ENCODE results near the gene PANX1.

Gene PANX1

DNA sequence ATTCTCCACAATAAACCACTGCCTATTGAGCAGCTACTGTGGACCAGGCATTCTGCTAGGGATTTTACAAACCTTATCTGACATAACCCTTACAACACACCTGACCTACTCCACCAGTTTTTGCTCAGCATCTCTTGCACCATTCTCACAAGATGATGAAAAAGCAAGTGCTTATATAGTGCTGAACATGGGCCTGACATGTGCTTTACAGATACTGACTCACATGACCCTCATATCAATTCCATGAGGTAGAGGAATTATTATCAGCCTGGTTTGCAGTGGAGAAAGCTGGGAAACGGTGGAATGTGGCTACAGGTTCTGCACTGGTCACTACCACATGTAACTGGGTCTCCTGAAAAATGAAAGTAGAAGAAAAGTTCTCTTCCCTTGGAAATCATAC lies 37.5 kb upstream of the PANX1 start:
- Mint-ChIP-seq H3K27ac (no peak overlapping the region), H3K9me3 (no peaks in the 10 kb centered on the region), H3K36me3 (ENCODE audit: low read depth) (no peaks in the 10 kb centered on the region), H3K4me3 (no peak overlapping the region), H3K4me1 (no peaks in the 10 kb centered on the region), H3K27me3 (ENCODE audit: low read depth, poor library complexity) (peaks cover 3% of the 10 kb centered on the region)
- TF ChIP-seq, protein P1, sequence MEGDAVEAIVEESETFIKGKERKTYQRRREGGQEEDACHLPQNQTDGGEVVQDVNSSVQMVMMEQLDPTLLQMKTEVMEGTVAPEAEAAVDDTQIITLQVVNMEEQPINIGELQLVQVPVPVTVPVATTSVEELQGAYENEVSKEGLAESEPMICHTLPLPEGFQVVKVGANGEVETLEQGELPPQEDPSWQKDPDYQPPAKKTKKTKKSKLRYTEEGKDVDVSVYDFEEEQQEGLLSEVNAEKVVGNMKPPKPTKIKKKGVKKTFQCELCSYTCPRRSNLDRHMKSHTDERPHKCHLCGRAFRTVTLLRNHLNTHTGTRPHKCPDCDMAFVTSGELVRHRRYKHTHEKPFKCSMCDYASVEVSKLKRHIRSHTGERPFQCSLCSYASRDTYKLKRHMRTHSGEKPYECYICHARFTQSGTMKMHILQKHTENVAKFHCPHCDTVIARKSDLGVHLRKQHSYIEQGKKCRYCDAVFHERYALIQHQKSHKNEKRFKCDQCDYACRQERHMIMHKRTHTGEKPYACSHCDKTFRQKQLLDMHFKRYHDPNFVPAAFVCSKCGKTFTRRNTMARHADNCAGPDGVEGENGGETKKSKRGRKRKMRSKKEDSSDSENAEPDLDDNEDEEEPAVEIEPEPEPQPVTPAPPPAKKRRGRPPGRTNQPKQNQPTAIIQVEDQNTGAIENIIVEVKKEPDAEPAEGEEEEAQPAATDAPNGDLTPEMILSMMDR (IDR thresholded peaks at IDR 0.05), result no peak
- no peak for DNase-seq

DNA sequence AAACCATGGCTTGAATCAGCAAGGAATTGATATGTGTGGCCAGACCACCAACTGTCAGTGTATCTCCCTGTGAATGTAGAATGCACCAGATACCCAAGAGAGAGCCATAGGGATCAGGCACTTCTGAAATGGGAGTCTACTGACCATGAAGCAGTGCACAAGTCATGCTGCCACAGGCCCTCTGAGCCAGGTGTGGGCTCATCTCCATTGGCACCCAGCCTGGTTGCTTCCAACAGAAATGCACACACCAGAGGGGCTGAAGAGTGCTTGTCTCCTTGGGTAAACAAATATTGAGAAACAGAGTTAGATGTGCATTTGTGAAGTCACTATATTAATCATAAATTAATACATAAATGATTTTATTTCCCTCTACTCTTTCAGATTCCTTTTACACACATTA lies 28.4 kb upstream of the PANX1 start:
- no peak for DNase-seq
- TF ChIP-seq, protein P1 (IDR thresholded peaks at IDR 0.05), result no peak
- H3K36me3 Mint-ChIP-seq (ENCODE audit: low read depth), result no peaks in the 10 kb centered on the region
- H3K27me3 Mint-ChIP-seq (ENCODE audit: low read depth, poor library complexity), result peaks cover 5% of the 10 kb centered on the region
- H3K4me3 Mint-ChIP-seq, result no peak overlapping the region
- peaks cover 12% of the 10 kb centered on the region for H3K9me3 Mint-ChIP-seq
- no peak overlapping the region for H3K27ac Mint-ChIP-seq
- no peaks in the 10 kb centered on the region for H3K4me1 Mint-ChIP-seq

DNA sequence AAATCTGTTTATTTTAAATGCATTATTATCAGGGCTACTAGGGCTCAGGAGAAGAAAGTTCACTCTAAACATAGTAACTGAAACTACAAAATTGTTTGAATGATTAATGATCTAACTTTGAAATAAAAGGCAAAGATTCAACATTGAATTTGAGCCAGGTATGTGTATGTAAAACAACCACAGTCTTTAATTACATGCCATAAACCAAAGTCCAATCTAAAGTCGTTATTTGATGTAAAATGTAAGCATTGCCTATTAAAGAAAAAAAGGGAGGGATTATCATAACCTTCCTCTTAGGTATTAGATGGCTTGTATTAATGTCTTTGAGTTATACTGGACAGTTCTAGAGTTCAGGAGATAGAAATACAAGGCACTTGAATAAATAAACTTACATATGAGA lies 25.2 kb upstream of the PANX1 start:
- TF ChIP-seq, protein P1 (IDR thresholded peaks at IDR 0.05), result no peak
- Mint-ChIP-seq H3K36me3 (ENCODE audit: low read depth) (no peaks in the 10 kb centered on the region), H3K27me3 (ENCODE audit: low read depth, poor library complexity) (peaks cover 3% of the 10 kb centered on the region), H3K4me3 (no peak overlapping the region), H3K9me3 (peaks cover 12% of the 10 kb centered on the region), H3K27ac (no peak overlapping the region), H3K4me1 (no peaks in the 10 kb centered on the region)
- no peak for DNase-seq

DNA sequence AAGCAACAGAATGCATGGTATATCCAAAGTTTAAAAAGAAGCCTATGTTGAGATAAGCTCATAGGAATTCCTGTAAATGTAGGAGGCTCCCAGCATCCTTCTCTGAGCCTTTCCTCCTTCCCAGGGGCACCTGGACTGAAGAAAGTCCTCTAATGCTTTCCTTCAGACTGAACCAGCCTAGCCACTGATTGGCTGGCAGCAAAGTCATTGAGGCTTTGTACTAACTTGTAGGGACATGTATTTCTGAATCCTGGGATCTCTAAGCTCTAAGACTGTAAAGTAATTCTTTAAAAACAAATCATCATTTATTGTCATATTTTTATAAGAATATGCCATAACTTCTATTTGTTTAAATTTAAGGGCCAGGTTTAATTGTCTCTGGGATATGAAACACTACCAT lies 23.9 kb upstream of the PANX1 start:
- no peak for DNase-seq
- Mint-ChIP-seq H3K4me3 (no peak overlapping the region), H3K36me3 (ENCODE audit: low read depth) (no peaks in the 10 kb centered on the region), H3K27ac (no peak overlapping the region), H3K4me1 (no peaks in the 10 kb centered on the region), H3K27me3 (ENCODE audit: low read depth, poor library complexity) (no peaks in the 10 kb centered on the region), H3K9me3 (peaks cover 8% of the 10 kb centered on the region)
- TF ChIP-seq, protein P1 (IDR thresholded peaks at IDR 0.05), result no peak

DNA sequence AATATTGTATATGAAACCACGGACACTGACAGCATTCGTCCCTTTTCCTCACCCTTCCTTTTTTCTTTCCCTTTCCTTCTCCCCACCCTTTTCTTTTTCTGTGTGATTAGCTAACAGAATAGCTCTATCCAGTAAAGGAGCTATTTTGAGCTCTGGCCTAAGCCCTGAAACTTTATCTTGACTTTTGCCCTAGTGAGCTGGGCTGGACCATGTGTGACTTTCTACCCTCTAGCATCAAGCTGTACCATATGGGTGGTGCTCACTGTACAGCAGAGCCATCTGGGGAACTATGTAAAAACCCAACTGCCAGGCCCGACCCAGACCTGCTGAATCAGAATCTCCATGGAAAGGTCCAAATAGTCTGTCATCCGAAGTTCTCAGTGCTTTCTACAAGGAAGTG lies 21.9 kb upstream of the PANX1 start:
- no peaks in the 10 kb centered on the region for H3K36me3 Mint-ChIP-seq (ENCODE audit: low read depth)

DNA sequence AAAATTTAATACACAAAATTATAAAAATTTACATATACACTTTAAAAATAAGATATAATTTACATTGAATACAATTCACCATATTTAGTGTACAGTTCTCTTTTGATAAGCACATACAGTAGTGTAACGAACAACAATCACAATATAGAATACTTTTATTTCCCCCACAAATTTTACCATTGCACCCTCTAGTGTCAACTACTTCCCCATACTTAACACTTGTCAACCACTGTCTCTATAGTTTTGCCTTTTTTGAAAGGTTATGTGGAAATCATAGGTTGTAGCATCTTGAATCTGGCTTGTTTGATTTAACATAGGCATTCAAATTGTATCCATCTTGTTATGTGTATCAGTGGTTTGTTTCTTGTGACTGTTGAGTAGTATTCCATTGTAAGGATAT lies 21.3 kb upstream of the PANX1 start:
- Mint-ChIP-seq H3K4me1 (no peaks in the 10 kb centered on the region), H3K27me3 (ENCODE audit: low read depth, poor library complexity) (no peaks in the 10 kb centered on the region), H3K27ac (no peak overlapping the region), H3K9me3 (peaks cover 4% of the 10 kb centered on the region), H3K36me3 (ENCODE audit: low read depth) (no peaks in the 10 kb centered on the region), H3K4me3 (no peak overlapping the region)
- DNase-seq, result no peak
- TF ChIP-seq, protein P1 (IDR thresholded peaks at IDR 0.05), result no peak

More for the DNA sequence above, 21.9 kb upstream of the PANX1 start:
- no peak overlapping the region for H3K27ac Mint-ChIP-seq
- H3K4me3 Mint-ChIP-seq, result no peak overlapping the region
- H3K4me1 Mint-ChIP-seq, result no peaks in the 10 kb centered on the region
- no peak for DNase-seq
- H3K9me3 Mint-ChIP-seq, result peaks cover 4% of the 10 kb centered on the region
- H3K27me3 Mint-ChIP-seq (ENCODE audit: low read depth, poor library complexity), result no peaks in the 10 kb centered on the region
- TF ChIP-seq, protein P1 (IDR thresholded peaks at IDR 0.05), result no peak
